Ishikawa (cell line): ENCODE measurements around the gene CDYL2.

Experiments
- CREB1 ChIP-seq: IDR thresholded peaks from 2 replicates; pipeline ENCODE4 v1.6.1; 2012; ENCODE audit warnings: low read depth
- EGR1 ChIP-seq: IDR thresholded peaks from 2 replicates; pipeline ENCODE4 v1.6.1; 2012
- EP300 ChIP-seq: IDR thresholded peaks from 2 replicates; pipeline ENCODE4 v1.6.1; 2012; ENCODE audit warnings: borderline replicate concordance
- FOXM1 ChIP-seq: IDR thresholded peaks from 2 replicates; pipeline ENCODE4 v1.6.1; 2012; ENCODE audit warnings: low read depth, borderline replicate concordance
- YY1 ChIP-seq: IDR thresholded peaks from 2 replicates; pipeline ENCODE4 v1.6.1; 2012; ENCODE audit warnings: low read depth
- ZBTB7A ChIP-seq: IDR thresholded peaks from 2 replicates; pipeline ENCODE4 v1.6.1; 2012; ENCODE audit warnings: low read depth
- TF ChIP-seq, protein P1 (sequence below): IDR thresholded peaks from 2 replicates; pipeline ENCODE4 v1.6.1; 2012
- TF ChIP-seq, protein P2 (sequence below): IDR thresholded peaks from 2 replicates; pipeline ENCODE4 v1.6.1; 2012; ENCODE audit warnings: low read depth, mild to moderate bottlenecking

DNA sequence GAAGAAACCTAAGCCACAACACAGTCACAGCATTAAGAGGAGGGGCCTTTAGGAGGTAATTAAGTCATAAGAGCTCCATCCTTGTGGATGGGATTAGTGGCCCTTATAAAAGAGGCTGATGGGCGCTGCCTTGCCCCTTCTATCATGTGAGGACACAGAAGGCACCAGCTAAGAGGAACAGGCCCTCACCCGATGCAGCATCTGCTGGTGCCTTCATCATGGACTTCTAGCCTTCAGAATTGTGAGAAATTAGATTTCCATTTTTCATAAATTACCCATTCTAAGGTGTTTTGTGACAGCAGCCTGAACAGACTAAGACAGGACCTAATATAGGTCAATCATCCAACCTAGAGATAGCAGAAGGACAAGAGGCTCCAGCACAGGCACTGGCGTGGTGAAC lies 120.8 kb downstream of the CDYL2 start:
- no peak for TF ChIP-seq CREB1
- TF ChIP-seq, protein P1, sequence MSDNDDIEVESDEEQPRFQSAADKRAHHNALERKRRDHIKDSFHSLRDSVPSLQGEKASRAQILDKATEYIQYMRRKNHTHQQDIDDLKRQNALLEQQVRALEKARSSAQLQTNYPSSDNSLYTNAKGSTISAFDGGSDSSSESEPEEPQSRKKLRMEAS, result no peak
- TF ChIP-seq, protein P2, sequence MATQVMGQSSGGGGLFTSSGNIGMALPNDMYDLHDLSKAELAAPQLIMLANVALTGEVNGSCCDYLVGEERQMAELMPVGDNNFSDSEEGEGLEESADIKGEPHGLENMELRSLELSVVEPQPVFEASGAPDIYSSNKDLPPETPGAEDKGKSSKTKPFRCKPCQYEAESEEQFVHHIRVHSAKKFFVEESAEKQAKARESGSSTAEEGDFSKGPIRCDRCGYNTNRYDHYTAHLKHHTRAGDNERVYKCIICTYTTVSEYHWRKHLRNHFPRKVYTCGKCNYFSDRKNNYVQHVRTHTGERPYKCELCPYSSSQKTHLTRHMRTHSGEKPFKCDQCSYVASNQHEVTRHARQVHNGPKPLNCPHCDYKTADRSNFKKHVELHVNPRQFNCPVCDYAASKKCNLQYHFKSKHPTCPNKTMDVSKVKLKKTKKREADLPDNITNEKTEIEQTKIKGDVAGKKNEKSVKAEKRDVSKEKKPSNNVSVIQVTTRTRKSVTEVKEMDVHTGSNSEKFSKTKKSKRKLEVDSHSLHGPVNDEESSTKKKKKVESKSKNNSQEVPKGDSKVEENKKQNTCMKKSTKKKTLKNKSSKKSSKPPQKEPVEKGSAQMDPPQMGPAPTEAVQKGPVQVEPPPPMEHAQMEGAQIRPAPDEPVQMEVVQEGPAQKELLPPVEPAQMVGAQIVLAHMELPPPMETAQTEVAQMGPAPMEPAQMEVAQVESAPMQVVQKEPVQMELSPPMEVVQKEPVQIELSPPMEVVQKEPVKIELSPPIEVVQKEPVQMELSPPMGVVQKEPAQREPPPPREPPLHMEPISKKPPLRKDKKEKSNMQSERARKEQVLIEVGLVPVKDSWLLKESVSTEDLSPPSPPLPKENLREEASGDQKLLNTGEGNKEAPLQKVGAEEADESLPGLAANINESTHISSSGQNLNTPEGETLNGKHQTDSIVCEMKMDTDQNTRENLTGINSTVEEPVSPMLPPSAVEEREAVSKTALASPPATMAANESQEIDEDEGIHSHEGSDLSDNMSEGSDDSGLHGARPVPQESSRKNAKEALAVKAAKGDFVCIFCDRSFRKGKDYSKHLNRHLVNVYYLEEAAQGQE, result no peak
- no peak for TF ChIP-seq YY1
- TF ChIP-seq ZBTB7A, result no peak
- no peak for TF ChIP-seq EP300
- TF ChIP-seq FOXM1, result no peak
- no peak for TF ChIP-seq EGR1
